Non-pigmented ciliary epithelial cell (primary cell): ENCODE measurements around the gene ANKRD66.

Source experiments
- DNase-seq: peaks from one replicate; pipeline ENCODE4 v3.0.0-alpha.2; 2010; ENCODE audit warnings: low read depth

The ANKRD66 gene

DNA sequence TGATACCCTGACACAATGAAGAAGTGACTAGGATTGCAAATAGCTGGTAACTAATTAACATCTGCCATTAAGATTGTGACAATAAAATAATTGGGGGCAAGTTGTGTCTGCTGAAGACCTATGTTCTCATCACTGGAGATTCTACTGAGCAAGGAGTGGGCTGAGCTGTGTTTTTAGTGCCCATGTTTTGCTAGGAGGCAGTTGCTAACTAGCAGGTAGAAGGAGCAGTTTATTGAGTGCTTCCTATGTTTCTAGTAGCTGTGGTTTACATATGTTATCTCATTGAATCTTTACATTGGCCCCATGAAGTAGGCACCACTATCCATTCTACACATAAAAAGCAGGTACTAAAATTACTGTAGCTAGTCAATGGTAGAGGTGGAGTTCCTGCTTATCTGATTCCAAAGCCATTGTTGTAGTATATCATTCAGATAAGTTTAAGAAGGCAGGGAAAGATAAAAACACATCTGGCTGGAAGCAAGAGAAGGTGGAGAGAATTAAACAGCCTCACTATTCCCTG, 43.7 kb downstream of the ANKRD66 start:
- no peak for DNase-seq

DNA sequence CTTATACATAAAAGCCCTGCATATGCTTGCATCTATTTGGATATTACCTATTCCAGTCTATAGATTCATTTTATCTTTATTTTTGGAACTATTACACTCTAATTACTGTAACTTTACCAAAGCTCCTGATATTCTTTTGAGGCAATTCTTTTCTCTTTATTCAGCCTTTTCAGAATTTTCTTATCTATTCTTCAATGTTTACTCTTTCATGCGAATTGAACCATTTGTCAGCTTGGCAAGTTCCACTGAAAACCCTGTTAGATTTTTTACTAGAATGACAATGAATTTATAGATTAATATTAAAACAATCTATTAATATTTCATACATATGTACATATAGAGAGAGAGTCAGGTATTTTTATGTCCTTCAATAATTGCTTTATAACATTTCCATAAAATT, 45.9 kb downstream of the ANKRD66 start:
- DNase-seq = no peak

DNA sequence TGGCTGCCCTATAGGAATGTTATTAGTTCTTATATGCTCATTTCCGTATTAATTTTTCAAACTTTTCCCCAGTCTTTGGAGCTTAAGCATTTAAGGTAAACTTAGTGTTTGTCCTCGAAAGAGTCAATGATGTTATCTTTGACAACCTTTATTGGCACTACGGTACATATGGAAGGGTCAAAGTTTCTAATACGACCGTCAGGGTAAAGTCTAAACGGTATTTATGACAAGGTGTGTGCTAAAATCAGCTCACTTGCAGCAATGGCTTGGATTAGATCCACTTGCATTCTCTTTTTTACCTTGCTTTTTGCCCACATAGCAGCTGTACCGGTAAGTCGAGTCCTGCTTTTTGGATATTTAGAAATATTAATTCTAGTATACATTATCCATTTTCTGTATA, 46.4 kb downstream of the ANKRD66 start, which contains the start of gene MEP1A:
Gene MEP1A (plus strand): TSS at position 252 of the 400 bp plus-strand sequence. CDS start 10 bp downstream, at position 262.
- no peak for DNase-seq

DNA sequence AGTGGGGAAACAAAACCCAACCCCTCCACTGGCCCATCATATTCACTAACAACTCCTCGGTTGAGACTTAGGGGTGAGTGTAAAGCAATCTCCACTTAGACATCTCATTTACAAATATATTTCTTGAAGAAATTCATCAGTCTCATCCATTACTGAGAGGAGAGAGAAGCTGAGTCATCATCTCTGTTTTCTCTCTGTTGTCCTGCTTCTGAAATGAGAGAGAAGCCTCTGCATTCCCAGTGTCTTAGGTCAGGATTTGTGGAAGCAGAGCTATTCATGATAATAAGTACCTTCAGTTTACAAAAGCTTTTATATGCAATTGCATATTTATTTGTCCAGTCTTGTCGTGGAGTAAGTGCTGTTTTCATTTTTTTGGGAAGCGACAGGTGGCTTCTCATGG, 47.3 kb downstream of the ANKRD66 start:
- DNase-seq = no peak

DNA sequence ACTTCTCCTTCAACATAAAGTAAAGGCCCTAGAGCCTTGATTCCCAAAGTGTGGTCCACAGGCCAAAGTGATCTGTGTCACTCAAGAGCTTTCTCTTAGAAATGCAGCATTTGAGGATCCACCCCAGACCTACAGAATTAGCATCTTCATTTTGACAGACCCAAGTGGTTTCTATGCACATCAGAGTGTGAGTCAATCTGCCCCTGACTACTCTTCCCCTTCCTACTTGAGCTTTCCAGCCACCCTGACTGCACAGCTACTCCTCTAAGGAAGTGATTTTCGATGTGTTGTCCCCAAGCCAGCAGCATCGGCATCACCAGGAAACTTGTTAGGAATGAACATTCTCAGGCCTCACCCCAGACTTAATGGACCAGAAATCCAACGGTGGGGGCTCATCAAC, 49.1 kb downstream of the ANKRD66 start:
- no peak for DNase-seq

GRCh38 chr6:46796848-46797580, 50.3 kb downstream of the ANKRD66 start:
- DNase-seq = no peak

DNA sequence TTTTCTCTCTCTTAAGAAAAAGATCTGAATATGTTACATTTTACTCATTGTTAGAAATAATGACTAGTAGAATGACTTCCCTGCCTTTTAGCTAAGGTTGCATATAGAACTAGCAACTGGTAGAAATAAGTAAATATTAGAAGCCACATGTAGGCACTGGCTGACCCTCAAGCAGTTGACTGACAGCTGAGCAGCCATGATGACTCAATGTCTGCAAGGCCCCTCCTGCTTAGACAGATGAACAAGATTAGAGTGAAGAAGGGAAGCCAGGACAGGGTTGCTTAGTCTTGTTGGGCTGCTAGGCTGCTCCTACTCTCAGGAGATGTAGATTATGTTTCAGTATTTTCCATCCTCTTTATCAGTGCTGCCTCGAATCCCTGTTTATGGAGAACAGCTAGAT, 52.9 kb downstream of the ANKRD66 start:
- no peak for DNase-seq

- no peak for DNase-seq
Observed at GRCh38 chr6:46808806-46809205, 62.1 kb downstream of the ANKRD66 start.
